DND-41 (cell line): ENCODE data around the gene RALGPS1.
A peak's percentile ranks its signal among the peaks of the same experiment; 100 is the strongest.

ENCODE experiments used
- ATAC-seq: fragments of 200-7000 bp; cut with Tn5 transposase; 3 replicates; pipeline ENCODE4 v1.9.1; 2021; ENCODE audit warnings: low read depth; ENCODE audit not compliant: insufficient read depth
- DNase-seq: peaks from one replicate; pipeline ENCODE4 v3.0.0-alpha.2; 2020
- H2AFZ ChIP-seq: 2 replicates; pipeline ENCODE4 v1.6.0; 2012; ENCODE audit warnings: low read depth, low read length
- H3K27ac ChIP-seq: 2 replicates; pipeline ENCODE4 v1.5.1; 2012; ENCODE audit warnings: low read length, inconsistent platforms
- H3K27me3 ChIP-seq: fragments of 200-600 bp; sonication (generic); 2 replicates; pipeline ENCODE4 v1.6.0; 2012; ENCODE audit warnings: low read length, mild to moderate bottlenecking, inconsistent platforms; ENCODE audit not compliant: insufficient read depth, poor library complexity
- H3K36me3 ChIP-seq: 2 replicates; pipeline ENCODE4 v1.5.1; 2012; ENCODE audit warnings: low read length, inconsistent platforms; ENCODE audit not compliant: insufficient read depth
- H3K4me1 ChIP-seq: 2 replicates; pipeline ENCODE4 v1.5.1; 2012; ENCODE audit warnings: mild to moderate bottlenecking, low read length; ENCODE audit not compliant: insufficient read depth
- H3K4me2 ChIP-seq: 2 replicates; pipeline ENCODE4 v1.6.0; 2012; ENCODE audit warnings: mild to moderate bottlenecking, moderate library complexity, low read length, inconsistent platforms; ENCODE audit not compliant: insufficient read depth
- H3K4me3 ChIP-seq, 2 experiments: fragments of 200-600 bp in 1 of 2; shearing (Covaris generic) in 1 of 2; 2 replicates each; pipeline ENCODE4 v1.5.1; 2012 to 2016; ENCODE audit warnings: inconsistent platforms in 2 of 2, low read length in 2 of 2, mild to moderate bottlenecking in 2 of 2, low read depth in 1 of 2, moderate library complexity in 1 of 2
- H3K79me2 ChIP-seq: 2 replicates; pipeline ENCODE4 v1.6.0; 2012; ENCODE audit warnings: low read length, inconsistent platforms; ENCODE audit not compliant: insufficient read depth
- H3K9ac ChIP-seq: 2 replicates; pipeline ENCODE4 v1.6.0; 2012; ENCODE audit warnings: low read depth, mild to moderate bottlenecking, inconsistent platforms, low read length, moderate library complexity
- H3K9me3 ChIP-seq: 2 replicates; pipeline ENCODE4 v1.5.1; 2012; ENCODE audit warnings: low read length, moderate library complexity, mild to moderate bottlenecking, inconsistent platforms; ENCODE audit not compliant: insufficient read depth, severe bottlenecking
- H4K20me1 ChIP-seq: 2 replicates; pipeline ENCODE4 v1.6.0; 2012; ENCODE audit warnings: low read length; ENCODE audit not compliant: insufficient read depth
- CTCF ChIP-seq: IDR thresholded peaks from 2 replicates; pipeline ENCODE4 v1.5.1; 2012; ENCODE audit warnings: borderline replicate concordance, low read length, moderate library complexity, mild to moderate bottlenecking; ENCODE audit not compliant: poor library complexity, severe bottlenecking; ENCODE audit errors: extremely low read depth
- EZH2 ChIP-seq: IDR thresholded peaks from 3 replicates; pipeline ENCODE4 v1.6.1; 2012; ENCODE audit warnings: borderline replicate concordance, low read depth, mild to moderate bottlenecking, moderate library complexity, low read length, inconsistent platforms; ENCODE audit not compliant: severe bottlenecking

The RALGPS1 gene

GRCh38 chr9:127116088-127116726, 201.6 kb downstream of the RALGPS1 start:
- no peaks in the 10 kb centered on the region for H3K9me3 ChIP-seq
- peaks cover 7% of the 10 kb centered on the region; the same call in 1 of the 2 replicates for H4K20me1 ChIP-seq
- H3K27ac ChIP-seq, result no peak overlapping the region
- no peaks in the 10 kb centered on the region for H3K4me1 ChIP-seq
- TF ChIP-seq CTCF (no peak), EZH2 (no peak)
- H3K27me3 ChIP-seq, result peaks cover 8% of the 10 kb centered on the region
- H2AFZ ChIP-seq, result no peak overlapping the region
- no peak overlapping the region for H3K9ac ChIP-seq
- H3K4me3 ChIP-seq, result no peak overlapping the region
- no peaks in the 10 kb centered on the region for H3K36me3 ChIP-seq
- H3K79me2 ChIP-seq, result no peaks in the 10 kb centered on the region
- ATAC-seq (peak; percentile 52), DNase-seq (peak; percentile 36)
- no peak overlapping the region for H3K4me2 ChIP-seq

GRCh38 chr9:127116957-127117356, 202.4 kb downstream of the RALGPS1 start:
- TF ChIP-seq EZH2, result no peak
- TF ChIP-seq CTCF, result no peak
- no peaks in the 10 kb centered on the region for H3K79me2 ChIP-seq
- no peak for ATAC-seq
- no peak overlapping the region for H3K27ac ChIP-seq
- H4K20me1 ChIP-seq, result peaks cover 7% of the 10 kb centered on the region; the same call in 1 of the 2 replicates
- no peak overlapping the region for H2AFZ ChIP-seq
- H3K36me3 ChIP-seq, result no peaks in the 10 kb centered on the region
- no peaks in the 10 kb centered on the region for H3K4me1 ChIP-seq
- H3K4me3 ChIP-seq, result no peak overlapping the region
- no peak for DNase-seq
- H3K9me3 ChIP-seq, result no peaks in the 10 kb centered on the region
- H3K4me2 ChIP-seq, result no peak overlapping the region
- peaks cover 8% of the 10 kb centered on the region for H3K27me3 ChIP-seq
- no peak overlapping the region for H3K9ac ChIP-seq

- H3K9ac ChIP-seq, result no peak overlapping the region
- no peaks in the 10 kb centered on the region for H3K79me2 ChIP-seq
- no peaks in the 10 kb centered on the region for H3K36me3 ChIP-seq
- H3K4me2 ChIP-seq, result no peak overlapping the region
- H3K27ac ChIP-seq, result no peak overlapping the region
- DNase-seq, result no peak
- no peak overlapping the region for H2AFZ ChIP-seq
- H3K9me3 ChIP-seq, result no peaks in the 10 kb centered on the region
- peaks cover 7% of the 10 kb centered on the region; the same call in 1 of the 2 replicates for H4K20me1 ChIP-seq
- no peak overlapping the region for H3K4me3 ChIP-seq
- H3K4me1 ChIP-seq, result no peaks in the 10 kb centered on the region
- TF ChIP-seq CTCF, result no peak
- no peak for TF ChIP-seq EZH2
- no peak for ATAC-seq
- peaks cover 8% of the 10 kb centered on the region for H3K27me3 ChIP-seq
Measured at GRCh38 chr9:127117801-127118200, 203.2 kb downstream of the RALGPS1 start.
